GM18951 (cell line): Measurements from ENCODE around the gene GNG2.

ENCODE experiments used
- POLR2A ChIP-seq: IDR thresholded peaks from 4 replicates; pipeline ENCODE4 v1.6.1; 2011; ENCODE audit warnings: mild to moderate bottlenecking; ENCODE audit not compliant: insufficient read length, insufficient read depth; ENCODE audit errors: extremely low read depth
- in situ Hi-C: fragments of 300-500 bp; cut with MboI; formaldehyde crosslinking; loops from one replicate; pipeline ENCODE4 v1.12.0; 2022; ENCODE audit warnings: low sequenced_read_pairs, mixed read lengths, inconsistent platforms; ENCODE audit not compliant: unreplicated experiment

GNG2 gene

DNA sequence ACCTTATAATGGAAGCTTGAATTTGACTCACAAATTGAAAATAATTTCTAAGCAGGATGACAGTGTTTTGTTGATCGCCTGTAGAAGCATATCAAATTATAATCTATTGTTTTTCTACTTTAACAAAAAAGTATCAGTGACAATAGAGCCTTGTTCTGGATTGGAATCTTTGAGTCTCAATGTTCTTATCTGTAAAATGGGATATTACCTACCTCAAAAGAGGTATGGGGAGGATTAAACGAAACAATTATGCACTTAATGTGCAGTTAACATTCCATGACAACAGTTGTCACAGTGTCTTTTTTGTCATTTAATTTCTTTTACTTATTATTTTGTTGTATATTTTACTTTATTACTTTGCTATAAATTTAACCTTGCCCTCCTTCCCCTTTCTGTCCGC, 130.1 kb downstream of the GNG2 start:
- no peak for TF ChIP-seq POLR2A
- in situ Hi-C loops = loop anchor here (10.0 kb wide), 1 partner anchor 294 kb away; no protein-coding TSS in a partner anchor

DNA sequence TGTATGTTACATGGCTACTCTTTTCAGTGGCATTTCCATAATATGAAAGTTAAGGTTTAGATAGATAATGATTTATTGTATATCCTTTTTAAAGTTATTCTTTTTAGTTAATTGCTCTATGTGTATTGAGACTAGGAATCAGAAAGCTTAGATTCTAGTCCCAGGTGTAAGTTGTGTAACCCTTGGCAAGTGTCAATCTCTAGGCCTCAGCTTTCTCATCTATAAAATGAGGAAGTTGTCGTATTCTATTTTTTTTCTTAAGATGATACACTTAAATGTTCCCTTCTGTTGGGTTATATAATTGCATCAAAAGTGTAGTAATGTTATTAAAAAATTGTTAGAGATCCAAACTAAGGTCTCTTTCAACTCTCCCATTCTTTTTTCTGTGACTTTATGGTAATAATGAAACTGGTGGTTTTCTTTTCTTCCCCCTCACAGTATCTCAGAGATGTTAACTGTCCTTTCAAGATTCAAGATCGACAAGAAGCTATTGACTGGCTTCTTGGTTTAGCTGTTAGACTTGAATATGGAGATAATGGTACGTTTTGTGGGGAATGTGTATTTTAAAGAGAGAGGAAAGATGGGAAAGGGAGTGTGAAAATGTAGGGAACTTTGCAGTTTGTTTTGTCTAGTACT, 133.0 kb downstream of the GNG2 start:
- no peak for TF ChIP-seq POLR2A
- in situ Hi-C loops = loop anchor here (10.0 kb wide), 1 partner anchor 291 kb away; no protein-coding TSS in a partner anchor

DNA sequence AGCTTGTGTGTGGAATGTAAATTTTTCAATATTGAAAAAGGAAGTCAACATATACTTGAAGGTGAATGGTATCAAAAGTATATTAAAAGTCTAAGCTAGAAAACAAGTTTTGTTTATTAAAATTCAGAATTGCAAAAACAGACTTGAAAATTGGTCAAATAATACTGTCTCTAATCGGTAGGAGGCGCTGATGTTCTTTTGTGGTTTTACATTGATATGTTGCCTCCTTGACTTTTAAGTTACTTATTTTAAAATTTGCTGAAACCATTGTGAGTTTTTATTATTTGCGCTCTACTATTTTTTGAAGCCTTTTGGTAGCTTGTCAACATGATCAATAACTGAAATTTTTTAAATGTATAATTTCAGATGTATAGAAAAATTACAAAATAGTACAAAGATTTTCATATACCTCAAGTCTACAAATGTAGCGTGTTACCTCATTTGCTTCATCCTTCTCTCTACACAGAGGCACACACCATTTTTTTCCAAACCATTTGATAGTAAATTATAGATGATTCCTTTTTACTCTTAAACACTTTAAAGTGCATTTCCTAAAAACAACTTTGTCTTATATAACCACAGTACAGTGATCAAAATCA, 135.8 kb downstream of the GNG2 start:
- in situ Hi-C loops = loop anchor here (10.0 kb wide), 1 partner anchor 289 kb away; no protein-coding TSS in a partner anchor
- no peak for TF ChIP-seq POLR2A

DNA sequence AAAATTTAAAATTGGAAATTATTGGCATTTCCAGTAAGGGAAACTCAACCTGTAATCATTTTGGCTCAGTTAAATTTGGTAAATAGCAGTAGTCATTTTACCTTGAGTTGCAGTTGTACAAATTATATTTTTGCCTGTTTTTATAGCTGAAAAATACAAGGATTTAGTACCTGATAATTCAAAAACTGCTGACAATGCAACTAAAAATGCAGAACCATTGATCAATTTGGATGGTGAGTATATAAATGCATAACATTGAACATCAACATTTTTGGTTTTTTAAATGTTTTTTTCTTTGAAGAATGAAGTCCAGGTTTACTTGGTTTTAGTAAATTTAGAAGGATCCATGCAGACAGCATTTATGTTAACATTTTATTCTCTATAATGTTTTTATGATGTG, 137.9 kb downstream of the GNG2 start:
- no peak for TF ChIP-seq POLR2A
- in situ Hi-C loops = loop anchor here (10.0 kb wide), 1 partner anchor 286 kb away; no protein-coding TSS in a partner anchor

DNA sequence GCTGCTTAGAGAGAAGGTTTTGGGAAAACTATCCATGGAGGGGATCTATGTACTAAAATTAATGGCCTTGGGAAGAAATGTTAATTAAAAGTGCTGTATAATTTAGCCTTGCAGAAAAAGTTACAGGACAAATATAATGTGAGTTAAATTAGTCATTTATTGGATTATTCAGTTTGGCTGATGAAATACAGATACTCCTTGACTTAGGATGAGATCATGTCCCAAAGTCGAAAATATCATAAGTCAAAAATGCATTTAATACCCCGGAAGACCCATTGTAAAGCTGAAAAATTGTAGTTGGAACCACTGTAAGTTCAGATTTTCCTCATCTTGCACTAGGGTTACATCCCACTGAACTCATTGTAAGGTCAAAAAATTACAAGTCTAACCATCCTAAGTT, 138.7 kb downstream of the GNG2 start:
- no peak for TF ChIP-seq POLR2A
- in situ Hi-C loops = loop anchor here (10.0 kb wide), 1 partner anchor 286 kb away; no protein-coding TSS in a partner anchor

DNA sequence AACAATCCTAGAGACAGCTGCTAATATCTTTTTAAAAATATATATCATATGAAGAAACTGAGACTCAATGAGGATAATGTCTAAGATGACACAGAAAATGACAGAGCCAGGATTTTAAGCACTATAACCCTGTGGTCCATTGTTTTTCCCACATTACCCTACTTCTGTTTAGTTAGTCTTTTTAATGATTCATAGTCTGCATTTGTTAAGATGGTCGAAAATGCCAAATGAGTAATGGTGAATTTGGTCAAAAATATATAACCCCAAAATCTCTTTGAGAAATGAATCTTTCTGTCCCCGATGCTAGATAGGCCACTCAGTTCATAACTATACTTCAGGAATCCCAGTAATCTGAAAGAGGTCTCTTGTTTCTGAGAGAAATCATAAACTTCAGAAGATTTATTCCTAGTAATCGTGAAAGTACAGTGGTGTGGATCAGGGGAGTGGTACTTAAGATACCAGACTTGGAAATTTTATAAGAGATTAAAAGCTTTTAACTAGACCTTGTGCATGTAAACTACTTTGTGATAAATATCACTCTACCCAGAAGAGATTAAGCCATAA, 139.7 kb downstream of the GNG2 start:
- in situ Hi-C loops = no loop called here
- no peak for TF ChIP-seq POLR2A

DNA sequence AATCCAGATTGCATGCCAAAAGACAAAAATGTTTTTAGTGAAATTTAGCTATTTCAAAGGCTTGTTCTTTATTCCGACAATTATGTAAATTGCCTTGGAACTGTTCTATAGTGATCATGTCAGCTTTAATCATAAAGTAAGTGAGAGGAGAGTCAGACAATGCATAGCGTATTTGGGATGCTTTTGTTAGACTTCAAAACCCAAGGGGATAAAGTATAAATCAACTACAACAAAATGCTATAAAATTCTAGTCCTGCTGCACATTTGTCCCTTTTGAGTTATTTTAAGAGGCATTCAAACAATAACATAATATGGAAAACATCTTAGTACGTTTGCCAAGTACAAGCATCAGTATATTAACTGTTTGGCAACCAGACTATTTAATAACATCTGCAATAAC, 140.3 kb downstream of the GNG2 start:
- in situ Hi-C loops = no loop called here

DNA sequence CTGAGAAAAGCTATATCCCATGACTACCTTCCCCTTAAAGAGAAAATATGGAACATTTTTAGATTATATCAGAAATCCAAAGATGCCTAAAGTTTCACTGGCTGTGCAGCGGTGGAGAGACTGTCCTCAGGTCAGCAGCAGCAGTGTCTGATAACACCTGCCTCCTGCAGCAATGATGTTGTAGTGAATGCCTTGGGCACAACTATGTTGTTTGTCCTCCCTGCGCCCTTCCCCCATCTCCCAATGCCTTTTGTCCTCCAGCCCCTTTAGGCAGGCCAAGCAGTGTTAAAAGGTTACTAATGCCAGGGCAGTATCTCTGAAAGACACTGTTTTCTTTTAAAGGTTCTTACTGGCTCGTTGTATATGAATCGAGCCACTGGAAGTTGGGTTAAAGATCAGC, 142.1 kb downstream of the GNG2 start:
- TF ChIP-seq POLR2A = no peak
- in situ Hi-C loops = no loop called here

More for the DNA sequence above, 140.3 kb downstream of the GNG2 start:
- no peak for TF ChIP-seq POLR2A

DNA sequence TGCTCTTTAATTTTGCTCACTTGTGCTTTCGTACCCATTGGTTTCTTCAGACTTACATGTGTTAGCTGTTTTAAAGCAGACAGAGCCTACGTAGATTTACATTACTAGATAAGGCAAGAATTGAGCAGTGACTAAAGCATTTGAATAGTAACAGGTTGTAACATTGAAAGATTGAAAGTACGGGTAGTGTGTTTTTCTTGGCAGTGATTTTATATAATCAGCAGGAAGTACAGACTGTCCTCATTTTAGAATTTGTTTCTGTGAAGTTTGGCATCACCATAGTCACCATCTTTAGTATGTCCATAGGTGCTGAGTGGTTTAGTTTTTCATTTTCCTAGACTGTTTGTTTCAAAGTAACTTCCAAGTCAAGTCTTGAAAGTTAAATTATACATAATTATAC, 142.9 kb downstream of the GNG2 start:
- TF ChIP-seq POLR2A = no peak
- in situ Hi-C loops = no loop called here

DNA sequence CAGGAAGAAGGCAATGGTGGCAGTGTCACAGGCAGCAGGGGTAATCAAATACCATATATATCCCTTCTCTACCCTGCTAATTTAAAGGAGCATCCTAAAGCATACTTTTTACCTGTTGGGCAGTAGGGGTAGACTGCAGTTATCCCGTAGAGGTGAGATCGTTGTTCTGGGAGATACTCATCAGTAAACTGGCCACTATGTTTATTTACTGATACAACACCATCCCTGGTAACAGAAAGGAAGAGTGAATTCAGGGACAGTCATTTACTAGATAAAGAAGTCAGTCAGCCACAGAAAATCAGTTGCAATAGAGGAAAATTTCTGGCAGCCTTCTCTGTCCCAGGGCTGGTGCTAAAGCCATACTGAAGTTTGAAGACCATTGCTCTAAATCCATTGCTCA, 145.2 kb downstream of the GNG2 start:
- no peak for TF ChIP-seq POLR2A
- in situ Hi-C loops = no loop called here

DNA sequence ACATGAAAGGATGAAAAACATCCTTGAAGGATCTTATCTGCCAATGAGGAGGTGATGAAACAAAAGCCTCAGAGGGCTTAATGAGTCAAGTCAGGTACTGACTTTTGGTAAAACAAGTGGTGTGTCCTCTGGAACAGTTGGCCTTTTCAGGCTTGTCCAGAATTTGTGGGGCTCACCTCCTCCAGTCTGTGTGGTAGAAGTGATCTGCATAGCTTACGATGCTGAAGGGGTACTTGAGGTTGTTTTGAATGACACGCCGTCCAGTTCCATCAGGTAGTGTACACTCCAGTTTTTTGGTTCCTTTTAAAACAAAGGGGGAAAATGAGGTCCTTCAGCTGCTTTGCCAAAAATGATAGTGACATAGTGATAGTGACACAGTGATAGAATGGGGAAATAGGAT, 145.9 kb downstream of the GNG2 start:
- no peak for TF ChIP-seq POLR2A

DNA sequence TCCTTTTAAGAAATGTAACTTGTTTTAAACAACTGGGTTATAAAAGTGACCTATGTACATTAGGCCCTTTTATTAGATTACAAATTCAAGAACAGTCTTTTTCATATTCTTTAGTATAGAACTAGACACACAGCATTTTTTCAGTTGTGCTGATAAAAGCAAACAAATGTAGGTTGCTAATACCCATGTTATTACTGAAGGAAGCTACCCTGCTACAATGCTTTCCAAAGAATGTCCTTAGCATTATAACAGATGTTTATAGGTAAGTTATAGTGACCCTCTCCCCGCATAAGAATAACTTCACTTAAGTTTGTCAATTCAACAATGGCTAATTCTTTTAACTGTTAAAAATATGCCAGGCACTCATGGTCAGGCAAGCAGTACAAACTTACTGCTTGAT, 146.8 kb downstream of the GNG2 start:
- in situ Hi-C loops = no loop called here
- no peak for TF ChIP-seq POLR2A

More for the DNA sequence above, 145.9 kb downstream of the GNG2 start:
- in situ Hi-C loops = no loop called here

DNA sequence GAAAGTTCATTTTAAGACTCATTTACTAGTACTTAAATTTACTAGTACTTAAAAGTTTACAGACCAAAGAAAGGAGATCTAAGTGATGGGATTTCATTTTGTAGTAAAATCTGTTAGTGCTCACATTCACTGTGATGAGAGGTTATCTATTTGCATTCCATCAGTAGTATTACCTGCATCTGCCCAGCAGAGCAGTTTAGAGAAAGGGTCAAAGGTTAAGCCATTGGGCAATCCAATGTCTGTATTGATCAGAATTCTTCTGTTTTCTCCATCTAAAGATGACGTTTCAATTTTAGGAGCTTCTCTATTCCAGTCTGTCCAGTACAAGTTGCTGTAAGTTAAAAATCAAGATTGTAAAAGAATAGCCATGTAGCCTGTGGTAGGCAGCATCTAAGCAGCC, 147.2 kb downstream of the GNG2 start:
- in situ Hi-C loops = no loop called here
- no peak for TF ChIP-seq POLR2A

DNA sequence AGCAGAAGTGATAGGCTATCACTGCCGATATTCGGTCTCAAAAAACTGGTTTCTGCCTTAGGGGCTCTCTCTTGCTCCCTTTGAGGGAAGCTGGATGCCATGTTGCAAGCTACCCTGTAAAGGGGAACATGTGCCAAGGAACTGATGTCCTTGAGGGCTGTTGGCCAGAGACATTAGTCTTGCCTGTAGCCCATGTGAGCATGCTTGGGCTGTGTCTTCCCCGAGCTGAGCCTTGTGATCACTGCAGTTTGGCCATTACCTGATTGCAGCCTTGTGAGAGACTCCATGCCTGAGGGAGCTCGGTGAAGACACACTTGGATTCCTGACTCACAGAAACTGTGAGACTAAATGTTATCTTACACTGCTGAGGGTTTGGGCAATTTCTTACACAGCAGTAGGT, 147.7 kb downstream of the GNG2 start:
- no peak for TF ChIP-seq POLR2A
- in situ Hi-C loops = no loop called here
